Measurements from ENCODE around the gene PCDHGB4.
"Not testable (repeated sequence)": the region's sequence is repeated elsewhere in the genome, so short reads cannot be mapped to it uniquely, and the experiment has no call there.

The PCDHGB4 gene

GRCh38 chr5:141345327-141345726 is 42.2 kb upstream of the PCDHGB4 start:
- no peak for TF ChIP-seq CTCF (conservative IDR thresholded peaks at IDR 0.05; ENCODE audit: low read depth, low read length)
- H3K4me3 ChIP-seq (ENCODE audit: low read depth, low read length), result no peak overlapping the region
- DNase-seq (ENCODE audit: low read depth), result no peak

GRCh38 chr5:141346017-141346416 is 41.5 kb upstream of the PCDHGB4 start:
- H3K4me3 ChIP-seq (ENCODE audit: low read depth, low read length); DNase-seq (ENCODE audit: low read depth): not testable (repeated sequence)

GRCh38 chr5:141349917-141350619 is 37.4 kb upstream of the PCDHGB4 start, which contains the start of gene PCDHGB1:
Gene PCDHGB1, plus strand, starts transcription at chr5:141350099. Its CDS starts 162 bp downstream, at chr5:141350261.
- peak; percentile 51 for TF ChIP-seq CTCF (conservative IDR thresholded peaks at IDR 0.05; ENCODE audit: low read depth, low read length)
- peak; percentile 47 for DNase-seq (ENCODE audit: low read depth)
- peak within 1 kb of the TSS; percentile 9 for H3K4me3 ChIP-seq (ENCODE audit: low read depth, low read length)

GRCh38 chr5:141351591-141351990 is 35.9 kb upstream of the PCDHGB4 start:
- no peak for TF ChIP-seq CTCF (conservative IDR thresholded peaks at IDR 0.05; ENCODE audit: low read depth, low read length)
- DNase-seq (ENCODE audit: low read depth), result no peak
- H3K4me3 ChIP-seq (ENCODE audit: low read depth, low read length), result no peak overlapping the region

- DNase-seq (ENCODE audit: low read depth), result no peak
- H3K4me3 ChIP-seq (ENCODE audit: low read depth, low read length), result peak within 1 kb of the TSS; percentile 39
- TF ChIP-seq CTCF (conservative IDR thresholded peaks at IDR 0.05; ENCODE audit: low read depth, low read length), result peak; percentile 43
Observed at GRCh38 chr5:141354900-141355469, 32.5 kb upstream of the PCDHGB4 start, which contains the start of gene PCDHGA4. Gene PCDHGA4, plus strand, starts transcription at chr5:141355021. Its CDS starts 87 bp downstream, at chr5:141355108.

GRCh38 chr5:141355641-141356040 is 31.9 kb upstream of the PCDHGB4 start:
- H3K4me3 ChIP-seq (ENCODE audit: low read depth, low read length), result no peak overlapping the region
- DNase-seq (ENCODE audit: low read depth), result no peak
- no peak for TF ChIP-seq CTCF (conservative IDR thresholded peaks at IDR 0.05; ENCODE audit: low read depth, low read length)

- TF ChIP-seq CTCF (conservative IDR thresholded peaks at IDR 0.05; ENCODE audit: low read depth, low read length), result no peak
- DNase-seq (ENCODE audit: low read depth), result no peak
- no peak overlapping the region for H3K4me3 ChIP-seq (ENCODE audit: low read depth, low read length)
Observed at GRCh38 chr5:141356133-141356532, 31.4 kb upstream of the PCDHGB4 start.

All from choroid plexus epithelial cell (primary cell).